Esophagus squamous epithelium (tissue), 5 donors: ENCODE results near the gene TUBGCP2. TPM values are rescaled to one million over a fixed set of nuclear protein-coding genes. Genes with fewer than 3 reads are reported as not detected.

Experiments
- DNase-seq: peaks from one replicate; lab custom pipeline; 2025; lab: John Stamatoyannopoulos, UW
- H3K27ac ChIP-seq, 4 donors: fragments of 200-600 bp; sonication (generic); one replicate each; pipeline ENCODE4 v1.5.1; 2016 to 2019; ENCODE audit warnings: mild to moderate bottlenecking in 1 of 4
- H3K27me3 ChIP-seq, 4 donors: fragments of 200-600 bp; sonication (generic); 1 replicate in 3 of 4; 2 replicates in 1 of 4; pipeline versions ENCODE4 v1.5.1 to v1.6.0; 2017 to 2021; ENCODE audit warnings: antibody characterized with exemption in 1 of 4
- H3K36me3 ChIP-seq, 3 donors: fragments of 200-600 bp; sonication (generic); one replicate each; pipeline ENCODE4 v1.5.1; 2016 to 2019
- H3K4me1 ChIP-seq, 3 donors: fragments of 200-600 bp; sonication (generic); one replicate each; pipeline ENCODE4 v1.5.1; 2017 to 2019
- H3K4me3 ChIP-seq, 4 donors: fragments of 200-600 bp; sonication (generic); 1 replicate in 3 of 4; 2 replicates in 1 of 4; pipeline ENCODE4 v1.5.1; 2016 to 2019; ENCODE audit warnings: mild to moderate bottlenecking in 2 of 4, moderate library complexity in 1 of 4
- H3K9me3 ChIP-seq, 3 donors: fragments of 200-600 bp; sonication (generic); one replicate each; pipeline ENCODE4 v1.5.1; 2016 to 2019
- POLR2A ChIP-seq, 4 donors: fragments of 450-650 bp; IDR thresholded peaks; one replicate each; pipeline ENCODE4 v1.6.1; 2017; ENCODE audit warnings: antibody characterized with exemption in 4 of 4, mild to moderate bottlenecking in 4 of 4, moderate library complexity in 3 of 4
- WGBS, 2 donors: methylation state at CpG; one replicate each; pipeline ENCODE4 v1.1.5; 2018; 5-methylcytosine and 5-hydroxymethylcytosine counted together
- intact Hi-C: fragments of 100-400 bp; cut with DNase I; formaldehyde crosslinking; loops from one replicate; pipeline ENCODE4 v1.15.0; 2022
- small RNA-seq, 4 donors: library from RNA; depleted of rRNA; stranded (forward); fragments of <200 nt; gene quantifications; one replicate each; pipeline ENCODE3, GENCODE V24; 2016
- total RNA-seq, 4 donors: library from RNA; depleted of rRNA; stranded (reverse); fragments of >200 nt; gene quantifications; one replicate each; pipeline ENCODE4 v1.1.0, GENCODE V29; 2016
- TF ChIP-seq, protein P1 (sequence below), 6 experiments: fragments of 450-650 bp in 4 of 6; fragments of 200-600 bp in 2 of 6; sonication (generic) in 2 of 6; IDR thresholded peaks; one replicate each; pipeline ENCODE4 v1.5.1; 2016 to 2019; ENCODE audit warnings: antibody characterized with exemption in 6 of 6, mild to moderate bottlenecking in 4 of 6, moderate library complexity in 4 of 6
- donor health status: DM: yes; HTN: yes; CAD: no.

TUBGCP2 gene
- total RNA-seq, 4 donors from 2014 or later, result 28.4 to 44.4 (median 38.9) TPM

- WGBS, 2 donors, result 24 to 30% methylated on average over 8 to 11 of the region's 58 CpGs
- Histone ChIP-seq H3K4me3 (peak overlapping the region in 1 of 4 donors; percentile 42), H3K27me3 (peaks cover 4 to 100% (median 13%) of the 10 kb centered on the region in 4 donors)
Observed at GRCh38 chr10:133229265-133230043, 79.2 kb downstream of the TUBGCP2 start.

More at GRCh38 chr10:133229265-133230043, 79.2 kb downstream of the TUBGCP2 start:
- intact Hi-C loops, result no loop called here
- no peak for TF ChIP-seq POLR2A (IDR thresholded peaks at IDR 0.05)
- TF ChIP-seq, protein P1, sequence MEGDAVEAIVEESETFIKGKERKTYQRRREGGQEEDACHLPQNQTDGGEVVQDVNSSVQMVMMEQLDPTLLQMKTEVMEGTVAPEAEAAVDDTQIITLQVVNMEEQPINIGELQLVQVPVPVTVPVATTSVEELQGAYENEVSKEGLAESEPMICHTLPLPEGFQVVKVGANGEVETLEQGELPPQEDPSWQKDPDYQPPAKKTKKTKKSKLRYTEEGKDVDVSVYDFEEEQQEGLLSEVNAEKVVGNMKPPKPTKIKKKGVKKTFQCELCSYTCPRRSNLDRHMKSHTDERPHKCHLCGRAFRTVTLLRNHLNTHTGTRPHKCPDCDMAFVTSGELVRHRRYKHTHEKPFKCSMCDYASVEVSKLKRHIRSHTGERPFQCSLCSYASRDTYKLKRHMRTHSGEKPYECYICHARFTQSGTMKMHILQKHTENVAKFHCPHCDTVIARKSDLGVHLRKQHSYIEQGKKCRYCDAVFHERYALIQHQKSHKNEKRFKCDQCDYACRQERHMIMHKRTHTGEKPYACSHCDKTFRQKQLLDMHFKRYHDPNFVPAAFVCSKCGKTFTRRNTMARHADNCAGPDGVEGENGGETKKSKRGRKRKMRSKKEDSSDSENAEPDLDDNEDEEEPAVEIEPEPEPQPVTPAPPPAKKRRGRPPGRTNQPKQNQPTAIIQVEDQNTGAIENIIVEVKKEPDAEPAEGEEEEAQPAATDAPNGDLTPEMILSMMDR (IDR thresholded peaks at IDR 0.05), result no peak
- Histone ChIP-seq H3K36me3 (no peaks in the 10 kb centered on the region), H3K9me3 (no peaks in the 10 kb centered on the region), H3K4me1 (peaks cover 0 to 17% (median 16%) of the 10 kb centered on the region in 3 donors), H3K27ac (no peak overlapping the region)
- DNase-seq, result no peak

Small RNA genes lying within 50 kb of the gene (small RNA-seq; reads per million reads assigned to genes)
- gene BANF1P2, result 0 reads per million in 4 donors

Other genes with a start within 250 kb of the TUBGCP2 start
- gene ADGRA1, start 220.9 kb downstream of the TUBGCP2 start, total RNA-seq, result not detected
- under 1 TPM in 3 of 4 donors, not detected in 1; 0.19 to 0.64 (median 0.53) TPM for gene KNDC1, start 148.7 kb downstream of the TUBGCP2 start, total RNA-seq
- not detected for gene UTF1, start 78.7 kb downstream of the TUBGCP2 start, total RNA-seq
- gene VENTX, start 71.0 kb downstream of the TUBGCP2 start, total RNA-seq, result under 1 TPM in 3 of 4 donors, not detected in 1; 0.13 to 0.95 (median 0.82) TPM
- gene ADAM8, start 32.0 kb downstream of the TUBGCP2 start, total RNA-seq, result 1 to 10 TPM; 3.3 to 5.7 (median 4.3) TPM
- gene ZNF511, start within 50 bp of the TUBGCP2 start, total RNA-seq, result 10 to 100 TPM; 16.1 to 26.7 (median 17.7) TPM
- not detected for gene CALY, start 28.0 kb upstream of the TUBGCP2 start, total RNA-seq
- not detected for gene PRAP1, start 38.5 kb upstream of the TUBGCP2 start, total RNA-seq
- gene FUOM, start 49.1 kb upstream of the TUBGCP2 start, total RNA-seq, result 10 to 100 TPM in 2 of 4 donors, 1 to 10 TPM in 2; 6.7 to 17.7 (median 12.5) TPM
- gene ECHS1, start 64.5 kb upstream of the TUBGCP2 start, total RNA-seq, result 100 to 1,000 TPM in 2 of 4 donors, 10 to 100 TPM in 2; 75.0 to 115 (median 99.2) TPM
- gene PAOX, start 70.4 kb upstream of the TUBGCP2 start, total RNA-seq, result 10 to 100 TPM; 11.5 to 16.6 (median 15.9) TPM
- 10 to 100 TPM; 24.6 to 32.8 (median 27.1) TPM for gene MTG1, start 85.3 kb upstream of the TUBGCP2 start, total RNA-seq
- not detected for gene SPRN, start 115.8 kb upstream of the TUBGCP2 start, total RNA-seq
- 1 to 10 TPM in 1 of 4 donors, under 1 TPM in 3; 0.06 to 2.5 (median 0.35) TPM for gene SCART1, start 145.1 kb upstream of the TUBGCP2 start, total RNA-seq
- gene CYP2E1, start 218.5 kb upstream of the TUBGCP2 start, total RNA-seq, result 10 to 100 TPM in 2 of 4 donors, 1 to 10 TPM in 2; 3.1 to 26.9 (median 10.5) TPM